ENCODE results near the gene FBXL20. TPM values are rescaled to one million over a fixed set of nuclear protein-coding genes. Genes with fewer than 3 reads are reported as not detected.

The FBXL20 gene
- total RNA-seq, 1 experiment from 2014 or later, result 71.5 TPM

- H3K9me3 Mint-ChIP-seq (ENCODE audit: low read depth, unreplicated experiment), result no peaks in the 10 kb centered on the region
- CTCF ChIA-PET, result interaction anchor here (1.0 kb wide), 1 partner anchor 11 kb away, joined by 5 read pairs; no protein-coding TSS in a partner anchor
- intact Hi-C loops (cut with micrococcal nuclease; ENCODE audit: unreplicated experiment), result no loop called here
- no peaks in the 10 kb centered on the region for H3K27me3 Mint-ChIP-seq (ENCODE audit: unreplicated experiment)
- no TSS peak for BruUV-seq (replicated peaks)
- TF ChIP-seq CTCF (IDR thresholded peaks at IDR 0.05; ENCODE audit: unreplicated experiment), result no peak
- no peak overlapping the region for H3K4me3 Mint-ChIP-seq (ENCODE audit: low read depth, unreplicated experiment)
- peaks cover 7% of the 10 kb centered on the region for H3K4me1 Mint-ChIP-seq (ENCODE audit: low read depth, unreplicated experiment)
- no peak overlapping the region for H3K27ac Mint-ChIP-seq (ENCODE audit: unreplicated experiment)
- peaks cover 22% of the 10 kb centered on the region for H3K36me3 Mint-ChIP-seq (ENCODE audit: insufficient read depth, unreplicated experiment)
- DNase-seq, result no peak
Observed at GRCh38 chr17:39276113-39276512, 125.3 kb downstream of the FBXL20 start.

GRCh38 chr17:39271546-39271945 lies 129.9 kb downstream of the FBXL20 start:
- intact Hi-C loops (cut with micrococcal nuclease; ENCODE audit: unreplicated experiment), result loop anchor here (1.0 to 5.0 kb wide), 4 partner anchors 81 to 276 kb away; partner anchors contain the start of gene FBXL20
- H3K4me1 Mint-ChIP-seq (ENCODE audit: low read depth, unreplicated experiment), result no peaks in the 10 kb centered on the region
- no peak for DNase-seq

GRCh38 chr17:39270923-39271322 lies 130.5 kb downstream of the FBXL20 start:
- intact Hi-C loops (cut with micrococcal nuclease; ENCODE audit: unreplicated experiment), result loop anchor here (1.0 to 5.0 kb wide), 4 partner anchors 81 to 276 kb away; partner anchors contain the start of gene FBXL20
- CTCF ChIA-PET, result interaction anchor here (0.5 to 3.1 kb wide), 17 partner anchors 10 to 738 kb away, joined by 3 to 33 read pairs (median 6); partner anchors contain the start of genes CDK12 and MED1
- H3K9me3 Mint-ChIP-seq (ENCODE audit: low read depth, unreplicated experiment), result no peaks in the 10 kb centered on the region
- H3K4me1 Mint-ChIP-seq (ENCODE audit: low read depth, unreplicated experiment), result no peaks in the 10 kb centered on the region
- no peak overlapping the region for H3K4me3 Mint-ChIP-seq (ENCODE audit: low read depth, unreplicated experiment)
- peak overlapping the region; percentile 26 for H3K27ac Mint-ChIP-seq (ENCODE audit: unreplicated experiment)
- H3K27me3 Mint-ChIP-seq (ENCODE audit: unreplicated experiment), result no peaks in the 10 kb centered on the region
- BruUV-seq (replicated peaks), result no TSS peak
- TF ChIP-seq CTCF (IDR thresholded peaks at IDR 0.05; ENCODE audit: unreplicated experiment), result peak; percentile 58
- H3K36me3 Mint-ChIP-seq (ENCODE audit: insufficient read depth, unreplicated experiment), result peaks cover 28% of the 10 kb centered on the region
- peak; percentile 72 for DNase-seq

More at GRCh38 chr17:39271546-39271945, 129.9 kb downstream of the FBXL20 start:
- CTCF ChIA-PET, result interaction anchor here (0.5 to 3.1 kb wide), 15 partner anchors 9 to 442 kb away, joined by 3 to 33 read pairs (median 6); partner anchors contain the start of genes CDK12 and MED1
- Mint-ChIP-seq H3K4me3 (ENCODE audit: low read depth, unreplicated experiment) (no peak overlapping the region), H3K9me3 (ENCODE audit: low read depth, unreplicated experiment) (no peaks in the 10 kb centered on the region), H3K27me3 (ENCODE audit: unreplicated experiment) (no peaks in the 10 kb centered on the region), H3K27ac (ENCODE audit: unreplicated experiment) (no peak overlapping the region), H3K36me3 (ENCODE audit: insufficient read depth, unreplicated experiment) (peaks cover 28% of the 10 kb centered on the region)
- BruUV-seq (replicated peaks), result no TSS peak
- TF ChIP-seq CTCF (IDR thresholded peaks at IDR 0.05; ENCODE audit: unreplicated experiment), result no peak

GRCh38 chr17:39264119-39264518 lies 137.3 kb downstream of the FBXL20 start:
- H3K36me3 Mint-ChIP-seq (ENCODE audit: insufficient read depth, unreplicated experiment), result peaks cover 23% of the 10 kb centered on the region
- CTCF ChIA-PET, result interaction anchor here (0.6 to 1.3 kb wide), 6 partner anchors 12 to 136 kb away, joined by 3 to 7 read pairs (median 4); no protein-coding TSS in a partner anchor

More at GRCh38 chr17:39264119-39264518, 137.3 kb downstream of the FBXL20 start:
- BruUV-seq (replicated peaks), result no TSS peak
- H3K27ac Mint-ChIP-seq (ENCODE audit: unreplicated experiment), result no peak overlapping the region
- TF ChIP-seq CTCF (IDR thresholded peaks at IDR 0.05; ENCODE audit: unreplicated experiment), result no peak
- intact Hi-C loops (cut with micrococcal nuclease; ENCODE audit: unreplicated experiment), result no loop called here
- no peak for DNase-seq
- H3K4me1 Mint-ChIP-seq (ENCODE audit: low read depth, unreplicated experiment), result no peaks in the 10 kb centered on the region
- H3K4me3 Mint-ChIP-seq (ENCODE audit: low read depth, unreplicated experiment), result no peak overlapping the region
- H3K27me3 Mint-ChIP-seq (ENCODE audit: unreplicated experiment), result no peaks in the 10 kb centered on the region
- no peaks in the 10 kb centered on the region for H3K9me3 Mint-ChIP-seq (ENCODE audit: low read depth, unreplicated experiment)

Data from Calu3 (cell line).